Dedifferentiated amniotic fluid mesenchymal stem cell (primary cell): Measurements from ENCODE around the gene PIGA.

Source experiments
- DNase-seq: peaks from one replicate; pipeline ENCODE4 v3.0.0-alpha.2; 2016; ENCODE audit errors: extremely low spot score

Gene PIGA

GRCh38 chrX:15335135-15336022 is at the start of gene PIGA:
Gene PIGA (minus strand): TSS chrX:15335523. CDS start chrX:15331930, 3,593 bp downstream.
- peak; percentile 94 for DNase-seq

GRCh38 chrX:15384304-15384703 is 49.0 kb upstream of the PIGA start, which contains the start of gene VEGFD:
Gene VEGFD (minus strand): TSS chrX:15384413. CDS start chrX:15383946, 467 bp downstream.
- DNase-seq = no peak

DNA sequence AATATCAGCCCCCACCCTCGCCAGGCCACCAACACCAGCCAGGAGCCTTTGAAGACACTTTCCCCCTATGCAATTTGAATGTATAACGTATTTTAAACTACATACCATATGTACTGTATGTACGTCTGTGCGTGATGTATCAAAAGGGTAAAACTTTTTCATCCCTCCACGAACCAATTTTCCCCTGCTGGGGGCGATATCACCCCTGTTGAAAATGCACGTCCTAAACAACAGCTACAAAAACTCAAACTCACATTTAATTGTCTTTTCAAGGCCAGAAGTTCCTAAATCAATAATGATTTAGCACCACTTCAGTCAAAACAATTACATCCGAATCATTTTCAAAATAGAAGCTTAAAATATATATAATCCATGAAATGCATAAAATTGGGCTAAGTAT is 47.5 kb upstream of the PIGA start:
- DNase-seq = no peak

DNA sequence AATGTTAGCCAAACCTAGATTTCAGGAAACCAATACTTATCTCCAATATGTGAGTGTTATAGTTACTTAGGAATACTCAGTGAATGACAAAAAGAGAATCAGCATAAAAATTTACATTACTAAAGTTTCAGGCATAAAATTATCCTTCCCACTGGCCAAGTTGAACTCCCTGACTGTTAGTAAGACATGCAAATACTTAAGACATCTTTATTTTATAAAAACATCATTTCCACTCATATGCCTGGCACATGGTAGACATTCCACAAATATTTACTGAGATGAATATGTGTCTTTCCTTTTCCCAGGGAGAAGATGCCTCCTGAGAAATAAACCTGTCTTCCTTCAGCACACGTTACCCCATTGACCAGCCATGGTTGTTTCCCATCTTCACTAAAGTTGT is 41.6 kb upstream of the PIGA start:
- no peak for DNase-seq

- no peak for DNase-seq
These were observed 38.7 kb upstream of the PIGA start for GRCh38 chrX:15373976-15374375.

- no peak for DNase-seq
These were observed 31.4 kb upstream of the PIGA start for GRCh38 chrX:15366506-15367352.

- no peak for DNase-seq
These were observed 24.4 kb upstream of the PIGA start for GRCh38 chrX:15359701-15360100.

DNA sequence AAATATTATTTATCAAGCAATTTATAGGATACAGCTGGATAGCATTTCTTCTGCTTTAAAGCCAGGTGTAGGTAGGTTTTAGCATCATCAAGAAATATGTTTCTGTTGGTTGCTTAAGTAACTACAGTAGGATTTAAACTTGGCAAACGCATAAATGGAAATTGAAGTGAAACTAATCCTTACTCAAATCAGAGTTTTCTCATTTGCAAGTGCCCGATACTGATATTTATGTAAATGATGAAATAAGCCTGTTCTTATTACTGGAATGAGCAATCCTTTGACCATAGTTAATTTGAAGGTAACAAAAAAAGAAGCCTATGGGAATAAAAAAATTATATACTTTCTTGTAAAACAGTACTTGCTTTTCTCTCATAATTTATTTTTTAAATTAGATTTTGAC is 23.2 kb upstream of the PIGA start:
- DNase-seq = no peak

GRCh38 chrX:15356444-15356843 is 21.1 kb upstream of the PIGA start:
- DNase-seq = peak; percentile 52

- no peak for DNase-seq
These were observed 15.1 kb upstream of the PIGA start for GRCh38 chrX:15350329-15350996.

DNA sequence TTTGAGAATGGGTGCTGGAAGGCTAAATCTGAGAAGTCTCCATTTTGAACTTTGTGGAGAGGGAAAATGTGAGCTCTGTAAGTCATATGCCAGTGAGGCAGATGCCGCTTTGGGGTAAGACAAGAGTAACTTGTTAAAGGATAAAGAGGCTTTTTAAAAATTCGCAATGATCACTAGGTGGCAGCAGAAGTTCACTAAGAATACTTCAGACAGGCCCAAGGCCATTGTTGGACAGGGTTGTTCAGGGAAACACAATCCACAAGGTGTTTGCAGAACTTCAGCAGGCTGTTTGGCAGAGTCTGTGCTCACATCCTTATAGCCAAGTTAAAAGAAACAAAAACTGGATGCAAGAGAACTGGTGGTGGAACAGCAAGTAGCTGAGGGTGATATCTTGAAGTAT is 13.7 kb upstream of the PIGA start:
- DNase-seq = peak; percentile 77

DNA sequence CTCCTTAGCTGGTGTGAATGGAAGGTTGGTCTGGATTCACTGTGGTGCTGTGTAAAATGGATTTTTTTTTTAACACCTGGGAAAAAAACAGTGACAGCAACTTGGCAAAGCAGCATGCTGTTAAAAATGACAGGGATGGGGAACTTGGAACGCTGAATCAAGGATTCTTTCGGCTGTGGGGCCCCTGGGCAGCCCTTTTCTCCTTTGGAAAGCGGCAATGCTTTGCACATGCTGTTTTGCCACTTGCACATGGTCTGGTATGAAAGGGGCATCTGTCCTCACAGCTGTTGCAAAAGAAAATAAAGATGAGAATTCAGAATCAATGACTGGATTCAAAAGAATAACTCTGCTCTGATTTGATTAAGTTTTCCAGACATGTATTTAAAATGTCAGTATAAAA is 10.7 kb upstream of the PIGA start:
- no peak for DNase-seq

DNA sequence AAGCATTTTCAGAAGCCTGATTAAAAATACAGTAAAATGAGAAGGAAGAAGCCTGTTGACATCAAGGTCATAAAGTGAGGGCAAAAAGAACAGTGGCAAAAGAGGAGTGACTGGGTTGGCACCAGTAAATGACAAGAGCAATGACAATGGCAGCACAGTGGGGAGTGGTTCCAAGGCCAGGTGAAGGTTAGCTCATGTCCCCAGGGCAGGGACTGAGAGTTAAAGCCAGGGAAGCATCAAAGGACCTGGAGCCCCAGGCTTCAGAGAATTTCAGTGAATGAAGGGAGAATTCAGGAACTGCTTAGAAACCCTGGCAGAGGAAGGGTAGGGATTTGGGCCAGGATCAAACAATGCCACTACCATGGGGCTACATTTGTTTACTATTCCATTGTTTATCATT is 8.8 kb upstream of the PIGA start:
- no peak for DNase-seq

DNA sequence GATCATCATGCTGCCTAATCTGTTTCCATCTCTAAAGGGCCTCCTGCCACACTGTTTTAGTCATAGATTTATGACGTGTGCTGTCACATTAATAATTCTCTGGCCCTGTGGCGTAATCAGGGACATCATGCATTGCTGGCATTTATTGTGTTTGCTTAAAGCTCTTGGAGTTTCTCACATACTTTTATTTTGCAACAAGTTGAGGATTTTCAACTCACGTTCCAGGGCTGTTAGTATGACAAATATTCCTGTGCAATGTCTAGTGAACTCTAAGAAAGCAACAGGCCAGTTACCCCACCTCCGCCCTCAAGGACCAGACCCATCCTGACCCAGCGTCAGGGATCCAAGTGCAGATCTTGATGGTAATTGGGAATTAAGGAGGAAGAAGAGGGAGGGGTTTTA is 7.8 kb upstream of the PIGA start:
- DNase-seq = no peak

DNA sequence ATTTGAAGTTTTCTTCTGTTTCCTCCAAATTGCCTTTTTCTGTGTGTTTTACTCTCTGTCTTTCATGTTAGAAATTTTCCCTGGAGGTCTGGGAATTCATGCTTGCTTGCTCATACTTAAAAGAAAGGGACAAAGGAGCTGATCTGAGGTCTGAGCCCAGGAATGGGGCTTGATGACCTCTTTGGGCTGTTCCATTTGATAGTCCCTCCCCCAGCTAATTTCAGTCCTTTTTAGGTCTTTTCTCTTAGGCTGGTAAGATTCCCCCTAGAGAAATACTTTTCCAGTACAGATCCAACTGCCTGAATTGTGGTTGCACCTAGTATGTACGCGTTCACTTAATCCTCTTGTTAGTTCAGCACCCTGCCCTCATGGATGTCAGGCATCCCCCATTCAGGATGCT is 5.5 kb upstream of the PIGA start:
- no peak for DNase-seq

- DNase-seq = peak; percentile 51
These were observed 695 bp upstream of the PIGA start for GRCh38 chrX:15336023-15336413.

- no peak for DNase-seq
These were observed 762 bp downstream of the PIGA start for GRCh38 chrX:15334561-15334960.

GRCh38 chrX:15328821-15329220 is 6.5 kb downstream of the PIGA start:
- DNase-seq = no peak

DNA sequence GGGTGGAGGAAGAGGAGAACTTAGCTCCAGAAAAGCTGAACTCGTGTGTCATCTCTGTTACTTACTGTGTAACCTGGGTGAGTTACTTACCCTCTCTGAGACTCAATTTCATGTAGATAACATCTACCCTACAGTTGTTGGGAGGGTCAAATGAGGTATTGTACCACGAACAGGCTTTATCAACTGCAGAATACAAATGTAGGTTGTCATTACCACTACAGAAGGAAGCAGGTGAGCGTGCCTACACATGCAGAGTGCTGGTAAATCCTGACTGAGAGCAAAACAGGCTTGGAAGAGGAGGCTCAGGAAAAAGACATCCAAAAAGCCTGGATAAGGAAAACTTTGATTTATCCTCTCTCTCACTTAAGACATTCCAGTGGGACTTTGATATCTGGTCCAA is 7.2 kb downstream of the PIGA start:
- no peak for DNase-seq

DNA sequence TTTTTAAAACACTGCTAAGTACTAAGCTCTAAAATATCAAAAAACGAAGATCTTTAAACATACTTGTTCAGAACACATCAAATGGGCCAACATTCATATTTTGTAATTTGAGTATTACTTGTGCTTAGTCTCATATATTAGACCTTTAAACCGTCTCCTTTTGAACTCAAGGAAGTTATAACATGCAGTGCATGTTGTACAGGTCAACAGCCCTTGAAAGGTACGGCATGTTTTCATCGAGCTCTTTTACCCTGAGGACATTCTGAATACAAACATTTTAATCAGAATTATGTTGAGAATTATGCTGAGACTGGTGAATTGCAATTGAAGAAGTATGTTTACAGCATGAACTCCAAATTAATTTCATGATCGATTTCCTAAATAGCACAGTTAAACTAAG is 12.9 kb downstream of the PIGA start:
- DNase-seq = no peak

GRCh38 chrX:15322072-15322471 is 13.3 kb downstream of the PIGA start:
- no peak for DNase-seq

- DNase-seq = no peak
These were observed 13.9 kb downstream of the PIGA start for GRCh38 chrX:15321447-15321846.
